GM23338 (cell line): Measurements from ENCODE around the gene GMNC. TPM values are rescaled to one million over a fixed set of nuclear protein-coding genes. Genes with fewer than 3 reads are reported as not detected.

Experiments
- ATAC-seq: fragments of 200-7000 bp; cut with Tn5 transposase; 3 replicates; pipeline ENCODE4 v1.9.1; 2020
- DNase-seq: peaks from one replicate; pipeline ENCODE4 v3.0.0-alpha.2; 2015; ENCODE audit warnings: low spot score
- H2AFZ ChIP-seq: fragments of 200-600 bp; sonication (generic); 2 replicates; pipeline ENCODE4 v1.8.0; 2016; ENCODE audit warnings: antibody characterized with exemption, mild to moderate bottlenecking, moderate library complexity
- H3F3A ChIP-seq: fragments of 200-600 bp; sonication (generic); replicated peaks from 2 replicates; pipeline ENCODE4 v1.8.0; 2017; ENCODE audit warnings: antibody characterized with exemption, mixed run types, low read depth
- H3K27ac ChIP-seq: fragments of 200-600 bp; sonication (generic); 2 replicates; pipeline ENCODE4 v1.6.1; 2016; ENCODE audit warnings: low read depth
- H3K27me3 ChIP-seq: fragments of 200-600 bp; sonication (generic); 2 replicates; pipeline ENCODE4 v1.8.0; 2016; ENCODE audit warnings: mild to moderate bottlenecking, mixed run types, moderate library complexity; ENCODE audit not compliant: insufficient read depth
- H3K36me3 ChIP-seq: fragments of 200-600 bp; sonication (generic); 2 replicates; pipeline ENCODE4 v1.8.0; 2016; ENCODE audit warnings: mild to moderate bottlenecking; ENCODE audit not compliant: insufficient read depth
- H3K4me1 ChIP-seq: fragments of 200-600 bp; sonication (generic); 2 replicates; pipeline ENCODE4 v1.8.0; 2016; ENCODE audit warnings: mild to moderate bottlenecking, moderate library complexity; ENCODE audit not compliant: insufficient read depth
- H3K4me2 ChIP-seq: fragments of 200-600 bp; sonication (generic); 2 replicates; pipeline ENCODE4 v1.7.1; 2017; ENCODE audit warnings: mixed run types
- H3K4me3 ChIP-seq: fragments of 200-600 bp; sonication (generic); 2 replicates; pipeline ENCODE4 v1.6.1; 2016; ENCODE audit warnings: mixed run types
- H3K79me2 ChIP-seq: fragments of 200-600 bp; sonication (generic); replicated peaks from 2 replicates; pipeline ENCODE4 v1.8.0; 2017; ENCODE audit warnings: mild to moderate bottlenecking; ENCODE audit not compliant: insufficient read depth
- H3K9me2 ChIP-seq: fragments of 200-600 bp; sonication (generic); 2 replicates; pipeline ENCODE4 v1.8.0; 2017; ENCODE audit not compliant: insufficient read depth
- H4K20me1 ChIP-seq: fragments of 200-600 bp; sonication (generic); replicated peaks from 2 replicates; pipeline ENCODE4 v1.8.0; 2017; ENCODE audit warnings: mild to moderate bottlenecking; ENCODE audit not compliant: insufficient read depth
- H3K27ac Mint-ChIP-seq: 2 replicates; pipeline ENCODE4 v1.8.0; 2020; ENCODE audit warnings: inconsistent platforms, mild to moderate bottlenecking, moderate library complexity, mixed read lengths
- H3K27me3 Mint-ChIP-seq: 3 replicates; pipeline ENCODE4 v1.8.0; 2022; ENCODE audit warnings: low read depth, mild to moderate bottlenecking, moderate library complexity, mixed read lengths, inconsistent platforms; ENCODE audit not compliant: insufficient read depth, poor library complexity
- H3K36me3 Mint-ChIP-seq: 3 replicates; pipeline ENCODE4 v1.8.0; 2021; ENCODE audit warnings: low read depth, mild to moderate bottlenecking, inconsistent platforms, moderate library complexity, mixed read lengths
- H3K4me1 Mint-ChIP-seq: 3 replicates; pipeline ENCODE4 v1.8.0; 2020; ENCODE audit warnings: mild to moderate bottlenecking, inconsistent platforms, mixed read lengths
- H3K4me3 Mint-ChIP-seq: 3 replicates; pipeline ENCODE4 v1.8.0; 2021; ENCODE audit warnings: moderate library complexity, mild to moderate bottlenecking, inconsistent platforms, mixed read lengths
- H3K9me3 Mint-ChIP-seq: 3 replicates; pipeline ENCODE4 v1.8.0; 2020; ENCODE audit warnings: moderate library complexity, mild to moderate bottlenecking, inconsistent platforms, mixed read lengths
- CREB1 ChIP-seq: fragments of 250-450 bp; sonication (Bioruptor Pico); IDR thresholded peaks from 2 replicates; pipeline ENCODE4 v1.5.0; 2020; ENCODE audit warnings: low read depth, mild to moderate bottlenecking, moderate library complexity
- CTCF ChIP-seq, 2 experiments: fragments of 200-600 bp in 1 of 2; sonication (generic) in 1 of 2; conservative IDR thresholded peaks; 2 replicates each; pipeline versions ENCODE4 v1.5.1 to v1.6.1; 2016 to 2017; ENCODE audit warnings: antibody characterized with exemption in 2 of 2, low read depth in 2 of 2, mild to moderate bottlenecking in 2 of 2, moderate library complexity in 1 of 2
- EZH2 ChIP-seq: fragments of 200-600 bp; sonication (generic); IDR thresholded peaks from one replicate; pipeline ENCODE4 v1.8.0; 2017; ENCODE audit warnings: antibody characterized with exemption, mild to moderate bottlenecking, low read depth; ENCODE audit not compliant: unreplicated experiment
- EZH2phosphoT487 ChIP-seq: fragments of 200-600 bp; sonication (generic); IDR thresholded peaks from one replicate; pipeline ENCODE4 v1.8.1; 2018; ENCODE audit warnings: antibody characterized with exemption; ENCODE audit not compliant: unreplicated experiment
- JUNB ChIP-seq: IDR thresholded peaks from one replicate; pipeline ENCODE4 v1.6.1; 2016; ENCODE audit warnings: antibody characterized with exemption; ENCODE audit not compliant: unreplicated experiment
- NANOG ChIP-seq: IDR thresholded peaks from 2 replicates; pipeline ENCODE4 v1.6.1; 2016; ENCODE audit warnings: antibody characterized with exemption, borderline replicate concordance
- POLR2AphosphoS5 ChIP-seq: IDR thresholded peaks from 2 replicates; pipeline ENCODE4 v1.6.1; 2016; ENCODE audit warnings: antibody characterized with exemption, low read depth
- STAT1 ChIP-seq: IDR thresholded peaks from one replicate; pipeline ENCODE4 v1.6.1; 2016; ENCODE audit warnings: antibody characterized with exemption; ENCODE audit not compliant: unreplicated experiment
- ZNF114 ChIP-seq: fragments of 250-450 bp; sonication (Bioruptor Pico); IDR thresholded peaks from 2 replicates; pipeline ENCODE4 v1.5.0; 2020; ENCODE audit warnings: mild to moderate bottlenecking, moderate library complexity
- ZNF331 ChIP-seq: fragments of 250-450 bp; sonication (Bioruptor Pico); IDR thresholded peaks from 2 replicates; pipeline ENCODE4 v1.5.0; 2020; ENCODE audit warnings: low read depth, mild to moderate bottlenecking, moderate library complexity
- polyA plus RNA-seq: library from polyadenylated mRNA; unstranded; fragments of >200 nt; fragmentation: Nextera tagmentation; extraction: Ambion mirVana; gene quantifications from 2 replicates; pipeline ENCODE4 v1.2.1, GENCODE V29; 2016
- total RNA-seq: library from RNA; depleted of rRNA; stranded (reverse); fragments of >200 nt; shearing (Covaris generic); gene quantifications from 2 replicates; pipeline ENCODE4 v1.2.3, GENCODE V29; 2014
- TF ChIP-seq, protein P1 (sequence below): fragments of 250-450 bp; sonication (Bioruptor Pico); IDR thresholded peaks from 2 replicates; pipeline ENCODE4 v1.5.0; 2020; ENCODE audit warnings: mild to moderate bottlenecking, moderate library complexity
- TF ChIP-seq, protein P2 (sequence below): IDR thresholded peaks from one replicate; pipeline ENCODE4 v1.6.1; 2018; ENCODE audit warnings: antibody characterized with exemption; ENCODE audit not compliant: unreplicated experiment

Gene GMNC
- total and polyA plus RNA-seq, 2 experiments from 2014 or later: 0.13 to 0.31 TPM

DNA sequence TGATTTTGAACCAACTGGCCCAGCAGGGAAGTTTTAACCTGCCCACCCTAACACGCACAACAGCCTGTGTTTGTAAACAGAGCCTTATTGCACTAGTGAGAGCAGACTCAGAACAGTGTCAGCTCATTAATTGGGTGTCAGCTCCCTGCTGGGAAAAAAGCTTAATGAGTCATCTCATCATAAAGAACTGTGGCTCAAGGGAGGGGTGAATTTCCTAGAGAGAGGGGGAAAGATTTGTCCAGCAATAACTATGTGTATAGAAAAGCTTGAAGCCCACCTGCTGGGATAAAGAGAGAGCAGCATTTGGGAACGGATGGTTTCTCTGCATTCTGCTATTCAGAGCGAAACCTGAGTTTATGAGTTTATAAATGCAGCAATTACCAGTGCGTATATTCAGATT, 48.9 kb upstream of the GMNC start (continued):
- no peak for TF ChIP-seq EZH2
- no peak for TF ChIP-seq STAT1
- TF ChIP-seq ZNF114 (CRISPR knock-in tag): no peak
- TF ChIP-seq JUNB: no peak
- no peak for TF ChIP-seq CREB1 (CRISPR knock-in tag)
- TF ChIP-seq NANOG: no peak
- TF ChIP-seq ZNF331 (CRISPR knock-in tag): no peak
- no peak for TF ChIP-seq CTCF (conservative IDR thresholded peaks at IDR 0.05; ENCODE audit: low read depth in 2 of 2)
- TF ChIP-seq POLR2AphosphoS5: no peak
- no peak for TF ChIP-seq EZH2phosphoT487

GRCh38 chr3:190909908-190910307, 47.4 kb upstream of the GMNC start:
- Mint-ChIP-seq H3K27me3 (no peaks in the 10 kb centered on the region), H3K36me3 (peaks cover 7% of the 10 kb centered on the region), H3K27ac (no peak overlapping the region), H3K9me3 (peaks cover 16% of the 10 kb centered on the region), H3K4me1 (peaks cover 5% of the 10 kb centered on the region; the same call in 2 of the 3 replicates), H3K4me3 (no peak overlapping the region)
- no peak overlapping the region for H2AFZ ChIP-seq
- TF ChIP-seq EZH2 (no peak), NANOG (no peak), STAT1 (no peak), POLR2AphosphoS5 (no peak), ZNF114 (CRISPR knock-in tag) (no peak), JUNB (no peak), CREB1 (CRISPR knock-in tag) (no peak), ZNF331 (CRISPR knock-in tag) (no peak), EZH2phosphoT487 (no peak)
- TF ChIP-seq, protein P1, sequence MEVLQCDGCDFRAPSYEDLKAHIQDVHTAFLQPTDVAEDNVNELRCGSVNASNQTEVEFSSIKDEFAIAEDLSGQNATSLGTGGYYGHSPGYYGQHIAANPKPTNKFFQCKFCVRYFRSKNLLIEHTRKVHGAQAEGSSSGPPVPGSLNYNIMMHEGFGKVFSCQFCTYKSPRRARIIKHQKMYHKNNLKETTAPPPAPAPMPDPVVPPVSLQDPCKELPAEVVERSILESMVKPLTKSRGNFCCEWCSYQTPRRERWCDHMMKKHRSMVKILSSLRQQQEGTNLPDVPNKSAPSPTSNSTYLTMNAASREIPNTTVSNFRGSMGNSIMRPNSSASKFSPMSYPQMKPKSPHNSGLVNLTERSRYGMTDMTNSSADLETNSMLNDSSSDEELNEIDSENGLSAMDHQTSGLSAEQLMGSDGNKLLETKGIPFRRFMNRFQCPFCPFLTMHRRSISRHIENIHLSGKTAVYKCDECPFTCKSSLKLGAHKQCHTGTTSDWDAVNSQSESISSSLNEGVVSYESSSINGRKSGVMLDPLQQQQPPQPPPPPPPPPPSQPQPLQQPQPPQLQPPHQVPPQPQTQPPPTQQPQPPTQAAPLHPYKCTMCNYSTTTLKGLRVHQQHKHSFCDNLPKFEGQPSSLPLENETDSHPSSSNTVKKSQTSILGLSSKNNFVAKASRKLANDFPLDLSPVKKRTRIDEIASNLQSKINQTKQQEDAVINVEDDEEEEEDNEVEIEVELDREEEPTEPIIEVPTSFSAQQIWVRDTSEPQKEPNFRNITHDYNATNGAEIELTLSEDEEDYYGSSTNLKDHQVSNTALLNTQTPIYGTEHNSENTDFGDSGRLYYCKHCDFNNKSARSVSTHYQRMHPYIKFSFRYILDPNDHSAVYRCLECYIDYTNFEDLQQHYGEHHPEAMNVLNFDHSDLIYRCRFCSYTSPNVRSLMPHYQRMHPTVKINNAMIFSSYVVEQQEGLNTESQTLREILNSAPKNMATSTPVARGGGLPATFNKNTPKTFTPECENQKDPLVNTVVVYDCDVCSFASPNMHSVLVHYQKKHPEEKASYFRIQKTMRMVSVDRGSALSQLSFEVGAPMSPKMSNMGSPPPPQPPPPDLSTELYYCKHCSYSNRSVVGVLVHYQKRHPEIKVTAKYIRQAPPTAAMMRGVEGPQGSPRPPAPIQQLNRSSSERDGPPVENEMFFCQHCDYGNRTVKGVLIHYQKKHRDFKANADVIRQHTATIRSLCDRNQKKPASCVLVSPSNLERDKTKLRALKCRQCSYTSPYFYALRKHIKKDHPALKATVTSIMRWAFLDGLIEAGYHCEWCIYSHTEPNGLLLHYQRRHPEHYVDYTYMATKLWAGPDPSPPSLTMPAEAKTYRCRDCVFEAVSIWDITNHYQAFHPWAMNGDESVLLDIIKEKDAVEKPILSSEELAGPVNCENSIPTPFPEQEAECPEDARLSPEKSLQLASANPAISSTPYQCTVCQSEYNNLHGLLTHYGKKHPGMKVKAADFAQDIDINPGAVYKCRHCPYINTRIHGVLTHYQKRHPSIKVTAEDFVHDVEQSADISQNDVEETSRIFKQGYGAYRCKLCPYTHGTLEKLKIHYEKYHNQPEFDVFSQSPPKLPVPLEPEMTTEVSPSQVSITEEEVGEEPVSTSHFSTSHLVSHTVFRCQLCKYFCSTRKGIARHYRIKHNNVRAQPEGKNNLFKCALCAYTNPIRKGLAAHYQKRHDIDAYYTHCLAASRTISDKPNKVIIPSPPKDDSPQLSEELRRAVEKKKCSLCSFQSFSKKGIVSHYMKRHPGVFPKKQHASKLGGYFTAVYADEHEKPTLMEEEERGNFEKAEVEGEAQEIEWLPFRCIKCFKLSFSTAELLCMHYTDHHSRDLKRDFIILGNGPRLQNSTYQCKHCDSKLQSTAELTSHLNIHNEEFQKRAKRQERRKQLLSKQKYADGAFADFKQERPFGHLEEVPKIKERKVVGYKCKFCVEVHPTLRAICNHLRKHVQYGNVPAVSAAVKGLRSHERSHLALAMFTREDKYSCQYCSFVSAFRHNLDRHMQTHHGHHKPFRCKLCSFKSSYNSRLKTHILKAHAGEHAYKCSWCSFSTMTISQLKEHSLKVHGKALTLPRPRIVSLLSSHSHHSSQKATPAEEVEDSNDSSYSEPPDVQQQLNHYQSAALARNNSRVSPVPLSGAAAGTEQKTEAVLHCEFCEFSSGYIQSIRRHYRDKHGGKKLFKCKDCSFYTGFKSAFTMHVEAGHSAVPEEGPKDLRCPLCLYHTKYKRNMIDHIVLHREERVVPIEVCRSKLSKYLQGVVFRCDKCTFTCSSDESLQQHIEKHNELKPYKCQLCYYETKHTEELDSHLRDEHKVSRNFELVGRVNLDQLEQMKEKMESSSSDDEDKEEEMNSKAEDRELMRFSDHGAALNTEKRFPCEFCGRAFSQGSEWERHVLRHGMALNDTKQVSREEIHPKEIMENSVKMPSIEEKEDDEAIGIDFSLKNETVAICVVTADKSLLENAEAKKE (CRISPR knock-in tag): no peak
- TF ChIP-seq, protein P2, sequence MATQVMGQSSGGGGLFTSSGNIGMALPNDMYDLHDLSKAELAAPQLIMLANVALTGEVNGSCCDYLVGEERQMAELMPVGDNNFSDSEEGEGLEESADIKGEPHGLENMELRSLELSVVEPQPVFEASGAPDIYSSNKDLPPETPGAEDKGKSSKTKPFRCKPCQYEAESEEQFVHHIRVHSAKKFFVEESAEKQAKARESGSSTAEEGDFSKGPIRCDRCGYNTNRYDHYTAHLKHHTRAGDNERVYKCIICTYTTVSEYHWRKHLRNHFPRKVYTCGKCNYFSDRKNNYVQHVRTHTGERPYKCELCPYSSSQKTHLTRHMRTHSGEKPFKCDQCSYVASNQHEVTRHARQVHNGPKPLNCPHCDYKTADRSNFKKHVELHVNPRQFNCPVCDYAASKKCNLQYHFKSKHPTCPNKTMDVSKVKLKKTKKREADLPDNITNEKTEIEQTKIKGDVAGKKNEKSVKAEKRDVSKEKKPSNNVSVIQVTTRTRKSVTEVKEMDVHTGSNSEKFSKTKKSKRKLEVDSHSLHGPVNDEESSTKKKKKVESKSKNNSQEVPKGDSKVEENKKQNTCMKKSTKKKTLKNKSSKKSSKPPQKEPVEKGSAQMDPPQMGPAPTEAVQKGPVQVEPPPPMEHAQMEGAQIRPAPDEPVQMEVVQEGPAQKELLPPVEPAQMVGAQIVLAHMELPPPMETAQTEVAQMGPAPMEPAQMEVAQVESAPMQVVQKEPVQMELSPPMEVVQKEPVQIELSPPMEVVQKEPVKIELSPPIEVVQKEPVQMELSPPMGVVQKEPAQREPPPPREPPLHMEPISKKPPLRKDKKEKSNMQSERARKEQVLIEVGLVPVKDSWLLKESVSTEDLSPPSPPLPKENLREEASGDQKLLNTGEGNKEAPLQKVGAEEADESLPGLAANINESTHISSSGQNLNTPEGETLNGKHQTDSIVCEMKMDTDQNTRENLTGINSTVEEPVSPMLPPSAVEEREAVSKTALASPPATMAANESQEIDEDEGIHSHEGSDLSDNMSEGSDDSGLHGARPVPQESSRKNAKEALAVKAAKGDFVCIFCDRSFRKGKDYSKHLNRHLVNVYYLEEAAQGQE: no peak
- H3K4me2 ChIP-seq: no peak overlapping the region
- H3K4me3 ChIP-seq: no peak overlapping the region
- H3K36me3 ChIP-seq: no peaks in the 10 kb centered on the region
- H4K20me1 ChIP-seq: no peaks in the 10 kb centered on the region
- ATAC-seq (no peak), DNase-seq (no peak)
- H3F3A ChIP-seq: no peaks in the 10 kb centered on the region
- no peaks in the 10 kb centered on the region for H3K79me2 ChIP-seq
- H3K9me2 ChIP-seq: no peaks in the 10 kb centered on the region; the same call in 1 of the 2 replicates
- H3K27me3 ChIP-seq: no peaks in the 10 kb centered on the region
- no peak overlapping the region for H3K27ac ChIP-seq
- no peaks in the 10 kb centered on the region for H3K4me1 ChIP-seq
